Muscle of leg (tissue), 16 donors: ENCODE measurements around the gene ANXA7. TPM values are rescaled to one million over a fixed set of nuclear protein-coding genes. Genes with fewer than 3 reads are reported as not detected.

Experiments used
- DNase-seq: peaks from one replicate; pipeline ENCODE4 v3.0.0; 2013
- H3K27ac ChIP-seq: one replicate; pipeline ENCODE4 v1.5.1; 2013; ENCODE audit warnings: mild to moderate bottlenecking, low read length, control low read depth
- H3K27me3 ChIP-seq: one replicate; pipeline ENCODE4 v1.6.1; 2013; ENCODE audit warnings: low read length; ENCODE audit not compliant: control insufficient read depth, insufficient read depth
- H3K36me3 ChIP-seq: one replicate; pipeline ENCODE4 v1.6.1; 2013; ENCODE audit warnings: low read length; ENCODE audit not compliant: control insufficient read depth, insufficient read depth
- H3K4me1 ChIP-seq: one replicate; pipeline ENCODE4 v1.6.1; 2013; ENCODE audit warnings: low read length; ENCODE audit not compliant: control insufficient read depth, insufficient read depth
- H3K4me3 ChIP-seq: one replicate; pipeline ENCODE4 v1.5.1; 2013; ENCODE audit warnings: low read length, control low read depth
- H3K9me3 ChIP-seq: replicated peaks from 2 replicates; pipeline ENCODE4 v1.6.1; 2013; ENCODE audit warnings: low read depth, low read length; ENCODE audit not compliant: control insufficient read depth
- WGBS: methylation state at CpG from one replicate; pipeline ENCODE4 v1.1.5; 2013; ENCODE audit warnings: missing lambda C conversion rate; ENCODE audit not compliant: insufficient coverage; 5-methylcytosine and 5-hydroxymethylcytosine counted together
- long read RNA-seq, 11 donors: transcript quantifications; one replicate each; lab custom pipeline, GENCODE V29; 2026
- polyA plus RNA-seq, 8 donors: library from polyadenylated mRNA; unstranded; fragments of 120-200 nt; gene quantifications; one replicate each; pipeline versions ENCODE4 v1.2.1 to v1.2.3, GENCODE V29; 2013; ENCODE audit warnings: inconsistent platforms in 1 of 8, low replicate concordance in 1 of 8; ENCODE audit not compliant: insufficient read length in 8 of 8, insufficient read depth in 1 of 8
- total RNA-seq: library from RNA; stranded (reverse); fragments of 120-200 nt; gene quantifications from one replicate; pipeline ENCODE4 v1.2.4, GENCODE V29; 2013

ANXA7 gene
- total RNA-seq (53.3 TPM), polyA plus RNA-seq (10 to 100 TPM; 50.0 to 59.5 (median 55.2) TPM)
- long read RNA-seq, donor 1, partial matches to known transcripts: 10 of 14 reads
- long read RNA-seq, donor 1, other reads (novel, unspliced or antisense): 0 of 14 reads
- long read RNA-seq, donor 2, partial matches to known transcripts: 0 of 2 reads
- long read RNA-seq, donor 2, other reads (novel, unspliced or antisense): 0 of 2 reads
- long read RNA-seq, donor 3, transcript ANXA7-201 (14 exons, 2,174 nt): minor isoform, 7 of 33 reads
- long read RNA-seq, donor 3, transcript ANXA7-202 (13 exons, 2,452 nt): major isoform, 9 of 33 reads
- long read RNA-seq, donor 3, partial matches to known transcripts: 17 of 33 reads
- long read RNA-seq, donor 3, other reads (novel, unspliced or antisense): 0 of 33 reads
- long read RNA-seq, donor 4, transcript ANXA7-202 (13 exons, 2,452 nt): major isoform, 9 of 17 reads
- long read RNA-seq, donor 4, partial matches to known transcripts: 5 of 17 reads
- long read RNA-seq, donor 4, other reads (novel, unspliced or antisense): 0 of 17 reads
- long read RNA-seq, donor 5, transcript ANXA7-202 (13 exons, 2,452 nt): major isoform, 18 of 61 reads
- long read RNA-seq, donor 5, transcript ANXA7-201 (14 exons, 2,174 nt): minor isoform, 6 of 61 reads
- long read RNA-seq, donor 5, partial matches to known transcripts: 37 of 61 reads
- long read RNA-seq, donor 5, other reads (novel, unspliced or antisense): 0 of 61 reads
- long read RNA-seq, donor 6, transcript ANXA7-202 (13 exons, 2,452 nt): major isoform, 13 of 44 reads
- long read RNA-seq, donor 6, transcript ANXA7-201 (14 exons, 2,174 nt): minor isoform, 9 of 44 reads
- long read RNA-seq, donor 6, partial matches to known transcripts: 22 of 44 reads
- long read RNA-seq, donor 6, other reads (novel, unspliced or antisense): 0 of 44 reads
- long read RNA-seq, donor 7, transcript ANXA7-201 (14 exons, 2,174 nt): minor isoform, 6 of 29 reads
- long read RNA-seq, donor 7, transcript ANXA7-202 (13 exons, 2,452 nt): major isoform, 8 of 29 reads
- long read RNA-seq, donor 7, partial matches to known transcripts: 15 of 29 reads
- long read RNA-seq, donor 7, other reads (novel, unspliced or antisense): 0 of 29 reads
- long read RNA-seq, donor 8, transcript ANXA7-202 (13 exons, 2,452 nt): major isoform, 10 of 28 reads
- long read RNA-seq, donor 8, partial matches to known transcripts: 17 of 28 reads
- long read RNA-seq, donor 8, other reads (novel, unspliced or antisense): 0 of 28 reads
- long read RNA-seq, donor 9, transcript ANXA7-202 (13 exons, 2,452 nt): major isoform, 9 of 41 reads
- long read RNA-seq, donor 9, partial matches to known transcripts: 29 of 41 reads
- long read RNA-seq, donor 9, other reads (novel, unspliced or antisense): 0 of 41 reads
- long read RNA-seq, donor 10, transcript ANXA7-201 (14 exons, 2,174 nt): minor isoform, 7 of 33 reads
- long read RNA-seq, donor 10, transcript ANXA7-202 (13 exons, 2,452 nt): major isoform, 14 of 33 reads
- long read RNA-seq, donor 10, partial matches to known transcripts: 12 of 33 reads
- long read RNA-seq, donor 10, other reads (novel, unspliced or antisense): 0 of 33 reads
- long read RNA-seq, donor 11, transcript ANXA7-201 (14 exons, 2,174 nt): major isoform, 7 of 35 reads
- long read RNA-seq, donor 11, partial matches to known transcripts: 25 of 35 reads
- long read RNA-seq, donor 11, other reads (novel, unspliced or antisense): 0 of 35 reads

- Histone ChIP-seq H3K36me3 (no peaks in the 10 kb centered on the region), H3K27me3 (peaks cover 2% of the 10 kb centered on the region), H3K4me3 (peak within 1 kb of the TSS; percentile 93), H3K4me1 (peaks cover 17% of the 10 kb centered on the region), H3K27ac (peak within 1 kb of the TSS; percentile 97), H3K9me3 (no peaks in the 10 kb centered on the region)
- under 1% methylated on average over 59 of the region's 62 CpGs for WGBS
- DNase-seq: peak; percentile 97
Observed at GRCh38 chr10:73413528-73414229, at the start of gene ANXA7. ANXA7 (minus strand) TSS chr10:73414058; CDS start chr10:73400856, 13,202 bp downstream.

- DNase-seq: no peak
- Histone ChIP-seq H3K4me3 (no peak overlapping the region), H3K4me1 (no peaks in the 10 kb centered on the region), H3K27me3 (no peaks in the 10 kb centered on the region), H3K27ac (no peak overlapping the region), H3K36me3 (peaks cover 27% of the 10 kb centered on the region), H3K9me3 (no peaks in the 10 kb centered on the region)
- 100% methylated on average over 3 of the region's 4 CpGs for WGBS
Observed at GRCh38 chr10:73460897-73461296, 47.0 kb upstream of the ANXA7 start.

GRCh38 chr10:73459683-73460314 is 45.9 kb upstream of the ANXA7 start:
- H3K4me3 ChIP-seq: no peak overlapping the region
- 97% methylated on average over 3 of the region's 6 CpGs for WGBS
- no peaks in the 10 kb centered on the region for H3K9me3 ChIP-seq
- H3K27me3 ChIP-seq: no peaks in the 10 kb centered on the region
- DNase-seq: no peak
- no peaks in the 10 kb centered on the region for H3K4me1 ChIP-seq
- no peak overlapping the region for H3K27ac ChIP-seq
- peaks cover 23% of the 10 kb centered on the region for H3K36me3 ChIP-seq

GRCh38 chr10:73456187-73456890 is 42.5 kb upstream of the ANXA7 start:
- Histone ChIP-seq H3K27ac (no peak overlapping the region), H3K4me1 (no peaks in the 10 kb centered on the region), H3K9me3 (no peaks in the 10 kb centered on the region), H3K36me3 (peaks cover 12% of the 10 kb centered on the region), H3K4me3 (no peak overlapping the region), H3K27me3 (no peaks in the 10 kb centered on the region)
- DNase-seq: no peak
- no CpG with 5 or more reads among the region's 2 CpGs for WGBS

GRCh38 chr10:73449113-73449512 is 35.3 kb upstream of the ANXA7 start:
- Histone ChIP-seq H3K27me3 (no peaks in the 10 kb centered on the region), H3K27ac (no peak overlapping the region), H3K36me3 (peaks cover 24% of the 10 kb centered on the region), H3K4me1 (no peaks in the 10 kb centered on the region), H3K4me3 (no peak overlapping the region), H3K9me3 (no peaks in the 10 kb centered on the region)
- DNase-seq: no peak
- WGBS: no CpG with 5 or more reads among the region's 1 CpG

- H3K27me3 ChIP-seq: no peaks in the 10 kb centered on the region
- no peak for DNase-seq
- H3K4me3 ChIP-seq: no peak overlapping the region
- 60% methylated on average over 1 of the region's 1 CpG for WGBS
- H3K4me1 ChIP-seq: no peaks in the 10 kb centered on the region
- no peak overlapping the region for H3K27ac ChIP-seq
- peaks cover 24% of the 10 kb centered on the region for H3K36me3 ChIP-seq
- H3K9me3 ChIP-seq: no peaks in the 10 kb centered on the region
Observed at GRCh38 chr10:73448384-73448783, 34.5 kb upstream of the ANXA7 start.

GRCh38 chr10:73446926-73447325 is 33.1 kb upstream of the ANXA7 start:
- no peak for DNase-seq
- no peak overlapping the region for H3K4me3 ChIP-seq
- no peaks in the 10 kb centered on the region for H3K4me1 ChIP-seq
- H3K27ac ChIP-seq: no peak overlapping the region
- H3K27me3 ChIP-seq: no peaks in the 10 kb centered on the region
- no peaks in the 10 kb centered on the region for H3K9me3 ChIP-seq
- peaks cover 22% of the 10 kb centered on the region for H3K36me3 ChIP-seq

- no peak overlapping the region for H3K27ac ChIP-seq
- DNase-seq: no peak
- no peaks in the 10 kb centered on the region for H3K9me3 ChIP-seq
- no peaks in the 10 kb centered on the region for H3K27me3 ChIP-seq
- peaks cover 23% of the 10 kb centered on the region for H3K36me3 ChIP-seq
- H3K4me3 ChIP-seq: no peak overlapping the region
- H3K4me1 ChIP-seq: no peaks in the 10 kb centered on the region
- no CpG with 5 or more reads among the region's 1 CpG for WGBS
Observed at GRCh38 chr10:73444457-73444856, 30.6 kb upstream of the ANXA7 start.
